Fibroblast of lung (primary cell): ENCODE results near the gene PRKAG1. TPM values are rescaled to one million over a fixed set of nuclear protein-coding genes. Genes with fewer than 3 reads are reported as not detected.

Experiments used
- DNase-seq, 2 donors: peaks; one replicate each; pipeline versions ENCODE4 v3.0.0 to v3.0.0-alpha.2; 2010; ENCODE audit warnings: low read depth in 2 of 2
- H2AFZ ChIP-seq: 2 replicates; pipeline ENCODE4 v1.5.1; 2012; ENCODE audit warnings: low read length, control low read depth, inconsistent platforms
- H3K27ac ChIP-seq: 2 replicates; pipeline ENCODE4 v1.5.1; 2011; ENCODE audit warnings: low read length, control low read depth; ENCODE audit not compliant: insufficient read depth
- H3K27me3 ChIP-seq: 2 replicates; pipeline ENCODE4 v1.5.1; 2011; ENCODE audit warnings: mild to moderate bottlenecking, low read length; ENCODE audit not compliant: control insufficient read depth, insufficient read depth
- H3K36me3 ChIP-seq: 2 replicates; pipeline ENCODE4 v1.5.1; 2011; ENCODE audit warnings: low read length; ENCODE audit not compliant: control insufficient read depth, insufficient read depth
- H3K4me1 ChIP-seq: 2 replicates; pipeline ENCODE4 v1.5.1; 2011; ENCODE audit warnings: low read length; ENCODE audit not compliant: control insufficient read depth, insufficient read depth; ENCODE audit errors: extremely low read depth
- H3K4me2 ChIP-seq: 2 replicates; pipeline ENCODE4 v1.5.1; 2011; ENCODE audit warnings: low read length, control low read depth; ENCODE audit not compliant: insufficient read depth; ENCODE audit errors: extremely low read depth
- H3K4me3 ChIP-seq, 4 experiments: fragments of 200-600 bp in 1 of 4; sonication (generic) in 1 of 4; replicated peaks in 1 of 4; 2 replicates each; pipeline ENCODE4 v1.5.1; 2011 to 2016; ENCODE audit warnings: low read length in 4 of 4, low read depth in 3 of 4, mild to moderate bottlenecking in 3 of 4, control low read depth in 2 of 4, inconsistent platforms in 1 of 4, mixed read lengths in 1 of 4; ENCODE audit not compliant: insufficient read depth in 1 of 4; ENCODE audit errors: control extremely low read depth in 1 of 4
- H3K79me2 ChIP-seq: 2 replicates; pipeline ENCODE4 v1.5.1; 2012; ENCODE audit warnings: mild to moderate bottlenecking, low read length, inconsistent platforms; ENCODE audit not compliant: control insufficient read depth, insufficient read depth
- H3K9ac ChIP-seq: 2 replicates; pipeline ENCODE4 v1.5.1; 2011; ENCODE audit warnings: mild to moderate bottlenecking, low read length, control low read depth; ENCODE audit not compliant: insufficient read depth
- H3K9me3 ChIP-seq: 2 replicates; pipeline ENCODE4 v1.5.1; 2012; ENCODE audit warnings: low read depth, low read length; ENCODE audit not compliant: control insufficient read depth, insufficient read depth
- H4K20me1 ChIP-seq: 2 replicates; pipeline ENCODE4 v1.5.1; 2011; ENCODE audit warnings: low read length; ENCODE audit not compliant: control insufficient read depth, insufficient read depth; ENCODE audit errors: extremely low read depth
- EZH2 ChIP-seq: IDR thresholded peaks from 2 replicates; pipeline ENCODE4 v1.5.1; 2012; ENCODE audit warnings: low read length, control low read depth, mild to moderate bottlenecking; ENCODE audit errors: missing control alignments
- polyA plus RNA-seq, 2 donors: library from polyadenylated mRNA; depleted of rRNA in 1 of 2; stranded (reverse) in 1 of 2; unstranded in 1 of 2; fragments of >200 nt; gene quantifications; 2 replicates each; pipeline ENCODE4 v1.2.1, GENCODE V29; 2011 to 2012; ENCODE audit warnings: missing spikeins in 1 of 2
- total RNA-seq: library from RNA; depleted of rRNA; stranded (reverse); fragments of >200 nt; gene quantifications from 2 replicates; pipeline ENCODE4 v1.2.1, GENCODE V29; 2014
- TF ChIP-seq, protein P1 (sequence below), 2 donors: IDR thresholded peaks in 1 of 2; conservative IDR thresholded peaks in 1 of 2; 1 replicate in 1 of 2; 2 replicates in 1 of 2; pipeline ENCODE4 v1.5.1; 2011 to 2012; ENCODE audit warnings: low read length in 2 of 2, control low read depth in 1 of 2, inconsistent platforms in 1 of 2, low read depth in 1 of 2, mild to moderate bottlenecking in 1 of 2

Gene PRKAG1
- total and polyA plus RNA-seq, 2 donors (not counting 1 experiment from before 2014, with no cell fraction given): 76.5 to 110 TPM

DNA sequence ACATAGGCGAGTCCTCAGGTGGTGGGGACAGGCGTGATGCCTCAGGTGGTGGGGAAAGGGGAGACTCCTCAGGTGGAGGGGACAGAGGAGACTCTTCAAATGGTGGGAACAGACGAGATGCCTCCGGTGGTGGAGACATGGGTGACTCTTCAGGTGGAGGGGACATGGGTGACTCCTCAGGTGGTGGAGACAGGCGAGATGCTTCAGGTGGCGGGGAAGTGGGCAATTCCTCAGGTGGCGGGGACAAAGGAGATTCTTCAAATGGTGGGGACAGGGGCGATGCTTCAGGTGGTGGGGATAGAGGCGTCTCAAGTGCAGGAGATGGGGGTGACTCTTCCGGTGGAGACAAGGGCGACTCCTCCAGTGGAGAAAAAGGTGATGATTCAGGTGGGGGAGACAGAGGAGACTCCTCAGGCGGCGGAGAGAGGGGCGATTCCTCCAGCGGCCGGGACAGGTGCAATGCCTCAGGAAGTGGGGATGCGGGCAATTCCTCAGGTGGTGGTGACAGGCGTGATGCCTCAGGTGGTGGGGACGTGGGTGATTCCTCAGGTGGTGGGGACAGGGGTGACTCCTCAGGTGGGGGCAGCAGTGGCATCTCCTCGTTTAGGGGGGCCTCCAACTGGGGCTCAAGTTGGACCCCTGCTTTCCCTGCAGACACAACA is 33.3 kb upstream of the PRKAG1 start:
- Histone ChIP-seq H3K79me2 (peaks cover 40% of the 10 kb centered on the region), H2AFZ (no peak overlapping the region), H4K20me1 (peaks cover 6% of the 10 kb centered on the region), H3K27me3 (no peaks in the 10 kb centered on the region), H3K27ac (no peak overlapping the region), H3K4me2 (no peak overlapping the region), H3K36me3 (peaks cover 52% of the 10 kb centered on the region), H3K9ac (no peak overlapping the region), H3K9me3 (no peaks in the 10 kb centered on the region), H3K4me3 (no peak overlapping the region), H3K4me1 (peaks cover 5% of the 10 kb centered on the region)
- no peak for DNase-seq
- TF ChIP-seq, protein P1, sequence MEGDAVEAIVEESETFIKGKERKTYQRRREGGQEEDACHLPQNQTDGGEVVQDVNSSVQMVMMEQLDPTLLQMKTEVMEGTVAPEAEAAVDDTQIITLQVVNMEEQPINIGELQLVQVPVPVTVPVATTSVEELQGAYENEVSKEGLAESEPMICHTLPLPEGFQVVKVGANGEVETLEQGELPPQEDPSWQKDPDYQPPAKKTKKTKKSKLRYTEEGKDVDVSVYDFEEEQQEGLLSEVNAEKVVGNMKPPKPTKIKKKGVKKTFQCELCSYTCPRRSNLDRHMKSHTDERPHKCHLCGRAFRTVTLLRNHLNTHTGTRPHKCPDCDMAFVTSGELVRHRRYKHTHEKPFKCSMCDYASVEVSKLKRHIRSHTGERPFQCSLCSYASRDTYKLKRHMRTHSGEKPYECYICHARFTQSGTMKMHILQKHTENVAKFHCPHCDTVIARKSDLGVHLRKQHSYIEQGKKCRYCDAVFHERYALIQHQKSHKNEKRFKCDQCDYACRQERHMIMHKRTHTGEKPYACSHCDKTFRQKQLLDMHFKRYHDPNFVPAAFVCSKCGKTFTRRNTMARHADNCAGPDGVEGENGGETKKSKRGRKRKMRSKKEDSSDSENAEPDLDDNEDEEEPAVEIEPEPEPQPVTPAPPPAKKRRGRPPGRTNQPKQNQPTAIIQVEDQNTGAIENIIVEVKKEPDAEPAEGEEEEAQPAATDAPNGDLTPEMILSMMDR (conservative IDR thresholded peaks at IDR 0.05 in 1 of 2, IDR thresholded peaks at IDR 0.05 in 1 of 2; ENCODE audit: low read depth in 1 of 2, low read length in 2 of 2): no peak
- TF ChIP-seq EZH2: no peak

DNA sequence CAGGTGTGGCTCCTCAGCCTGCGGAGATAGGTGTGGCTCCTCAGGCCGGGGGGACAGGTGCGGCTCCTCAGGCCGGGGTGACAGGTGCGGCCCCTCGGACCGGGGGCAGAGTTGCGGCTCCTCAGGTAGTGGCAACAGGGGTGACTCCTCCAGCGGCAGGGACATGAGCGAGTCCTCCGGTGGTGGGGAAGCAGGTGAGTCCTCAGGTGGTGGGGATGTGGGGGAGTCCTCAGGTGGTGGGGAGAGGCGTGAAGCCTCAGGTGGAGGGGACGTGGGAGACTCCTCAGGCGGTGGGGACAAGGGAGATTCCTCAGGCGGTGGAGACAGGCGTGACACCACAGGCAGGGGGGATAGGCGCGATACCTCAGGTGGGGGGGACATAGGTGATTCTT is 32.8 kb upstream of the PRKAG1 start:
- Histone ChIP-seq H3K9me3 (no peaks in the 10 kb centered on the region), H4K20me1 (peaks cover 6% of the 10 kb centered on the region), H3K27me3 (no peaks in the 10 kb centered on the region), H3K4me1 (peaks cover 5% of the 10 kb centered on the region), H3K36me3 (peaks cover 54% of the 10 kb centered on the region), H3K4me3 (no peak overlapping the region), H3K79me2 (peaks cover 34% of the 10 kb centered on the region), H3K4me2 (no peak overlapping the region), H3K27ac (no peak overlapping the region), H3K9ac (no peak overlapping the region), H2AFZ (no peak overlapping the region)
- no peak for DNase-seq
- TF ChIP-seq, protein P1 (conservative IDR thresholded peaks at IDR 0.05 in 1 of 2, IDR thresholded peaks at IDR 0.05 in 1 of 2; ENCODE audit: low read depth in 1 of 2, low read length in 2 of 2): no peak
- TF ChIP-seq EZH2: no peak

DNA sequence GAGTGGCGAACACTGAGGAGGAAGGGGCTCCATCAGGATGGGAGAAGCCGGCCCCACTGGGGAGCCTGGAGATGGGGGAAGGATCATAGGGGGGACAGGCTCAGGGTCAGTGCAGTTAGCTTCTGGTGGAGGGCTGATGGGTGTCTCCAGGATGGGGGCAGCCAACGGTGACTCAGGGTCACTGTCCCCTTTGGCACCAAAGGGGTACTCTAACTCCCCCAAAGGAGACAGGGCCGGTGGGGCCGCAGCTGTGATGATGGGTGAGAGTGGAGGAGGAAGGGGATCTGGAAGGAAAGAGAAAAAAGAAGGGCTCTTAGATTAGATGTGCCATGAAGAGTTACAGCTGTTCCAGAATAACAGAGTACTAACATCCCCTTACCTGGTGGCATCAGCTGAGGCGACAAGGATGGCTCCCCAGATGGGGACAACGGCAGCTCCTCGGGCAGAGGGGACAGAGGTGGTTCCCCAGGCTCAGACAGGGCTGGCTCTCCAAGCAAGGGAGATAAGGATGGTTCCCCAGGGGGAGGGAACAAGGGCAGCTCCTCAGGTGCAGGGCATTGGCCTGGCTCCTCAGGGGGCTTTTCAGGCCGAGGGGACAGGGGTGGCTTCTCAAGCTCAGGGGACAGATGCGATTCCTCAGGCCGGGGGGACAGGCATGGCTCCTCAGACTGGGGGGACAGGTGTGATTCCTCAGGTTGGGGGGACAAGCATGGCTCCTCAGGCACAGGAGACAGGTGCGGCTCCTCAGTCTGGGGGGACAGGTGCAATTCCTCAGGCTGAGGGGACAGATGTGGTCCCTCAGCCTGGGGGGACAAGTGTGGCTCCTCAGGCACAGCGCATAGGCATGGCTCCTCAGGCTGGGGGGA is 32.2 kb upstream of the PRKAG1 start:
- H4K20me1 ChIP-seq: peaks cover 6% of the 10 kb centered on the region
- H3K27ac ChIP-seq: no peak overlapping the region
- TF ChIP-seq, protein P1 (conservative IDR thresholded peaks at IDR 0.05 in 1 of 2, IDR thresholded peaks at IDR 0.05 in 1 of 2; ENCODE audit: low read depth in 1 of 2, low read length in 2 of 2): no peak
- TF ChIP-seq EZH2: no peak
- DNase-seq: no peak
- H3K9me3 ChIP-seq: no peaks in the 10 kb centered on the region
- no peak overlapping the region for H3K4me2 ChIP-seq
- peaks cover 60% of the 10 kb centered on the region for H3K36me3 ChIP-seq
- H3K9ac ChIP-seq: no peak overlapping the region
- no peaks in the 10 kb centered on the region for H3K27me3 ChIP-seq
- H2AFZ ChIP-seq: no peak overlapping the region
- H3K79me2 ChIP-seq: peaks cover 28% of the 10 kb centered on the region
- no peak overlapping the region for H3K4me3 ChIP-seq
- peaks cover 5% of the 10 kb centered on the region for H3K4me1 ChIP-seq
